ENCODE measurements around the gene PLA2G2A. TPM values are rescaled to one million over a fixed set of nuclear protein-coding genes. Genes with fewer than 3 reads are reported as not detected.
"Not testable (repeated sequence)": the region's sequence is repeated elsewhere in the genome, so short reads cannot be mapped to it uniquely, and the experiment has no call there.

PLA2G2A gene
- total and polyA plus RNA-seq, 8 donors: 2.8 to 52.3 (median 24.4) TPM

DNA sequence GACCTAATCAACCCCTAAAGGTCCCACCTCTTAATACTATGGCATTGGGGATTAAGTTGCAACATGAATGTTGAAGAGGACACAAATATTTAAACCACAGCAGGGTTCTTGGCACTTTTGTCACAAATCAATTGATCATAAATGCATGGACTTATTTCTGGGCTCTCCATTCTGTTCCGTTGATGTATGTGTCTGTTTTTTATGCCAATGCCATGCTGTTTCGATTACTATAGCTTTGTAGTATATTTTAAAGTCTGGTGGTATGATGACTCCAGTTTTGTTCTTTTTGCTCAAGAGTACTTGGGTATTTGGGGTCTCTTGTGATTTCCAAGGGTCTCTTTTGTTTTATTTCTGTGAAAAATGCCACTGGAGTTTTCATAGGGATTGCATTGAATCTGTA is 34.7 kb upstream of the PLA2G2A start:
- H3K27me3 ChIP-seq: no peaks in the 10 kb centered on the region
- H3K27ac ChIP-seq: no peak overlapping the region
- H3K4me3 ChIP-seq: no peak overlapping the region
- peaks cover 0 to 28% (median 24%) of the 10 kb centered on the region in 4 donors for H3K9me3 ChIP-seq
- H3K36me3 ChIP-seq: no peaks in the 10 kb centered on the region
- TF ChIP-seq, protein P1, sequence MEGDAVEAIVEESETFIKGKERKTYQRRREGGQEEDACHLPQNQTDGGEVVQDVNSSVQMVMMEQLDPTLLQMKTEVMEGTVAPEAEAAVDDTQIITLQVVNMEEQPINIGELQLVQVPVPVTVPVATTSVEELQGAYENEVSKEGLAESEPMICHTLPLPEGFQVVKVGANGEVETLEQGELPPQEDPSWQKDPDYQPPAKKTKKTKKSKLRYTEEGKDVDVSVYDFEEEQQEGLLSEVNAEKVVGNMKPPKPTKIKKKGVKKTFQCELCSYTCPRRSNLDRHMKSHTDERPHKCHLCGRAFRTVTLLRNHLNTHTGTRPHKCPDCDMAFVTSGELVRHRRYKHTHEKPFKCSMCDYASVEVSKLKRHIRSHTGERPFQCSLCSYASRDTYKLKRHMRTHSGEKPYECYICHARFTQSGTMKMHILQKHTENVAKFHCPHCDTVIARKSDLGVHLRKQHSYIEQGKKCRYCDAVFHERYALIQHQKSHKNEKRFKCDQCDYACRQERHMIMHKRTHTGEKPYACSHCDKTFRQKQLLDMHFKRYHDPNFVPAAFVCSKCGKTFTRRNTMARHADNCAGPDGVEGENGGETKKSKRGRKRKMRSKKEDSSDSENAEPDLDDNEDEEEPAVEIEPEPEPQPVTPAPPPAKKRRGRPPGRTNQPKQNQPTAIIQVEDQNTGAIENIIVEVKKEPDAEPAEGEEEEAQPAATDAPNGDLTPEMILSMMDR (IDR thresholded peaks at IDR 0.05): no peak
- no peak for TF ChIP-seq POLR2AphosphoS5 (IDR thresholded peaks at IDR 0.05)
- TF ChIP-seq EP300 (IDR thresholded peaks at IDR 0.05): no peak
- TF ChIP-seq POLR2A (IDR thresholded peaks at IDR 0.05): no peak
- peaks cover 0 to 5% (median 0%) of the 10 kb centered on the region in 4 donors for H3K4me1 ChIP-seq
- intact Hi-C loops (cut with DNase I; ENCODE audit: low total_unique reads): no loop called here
- DNase-seq: no peak
- 80 to 90% (median 84%) methylated on average over 2 of the region's 2 CpGs for WGBS, 5 donors

DNA sequence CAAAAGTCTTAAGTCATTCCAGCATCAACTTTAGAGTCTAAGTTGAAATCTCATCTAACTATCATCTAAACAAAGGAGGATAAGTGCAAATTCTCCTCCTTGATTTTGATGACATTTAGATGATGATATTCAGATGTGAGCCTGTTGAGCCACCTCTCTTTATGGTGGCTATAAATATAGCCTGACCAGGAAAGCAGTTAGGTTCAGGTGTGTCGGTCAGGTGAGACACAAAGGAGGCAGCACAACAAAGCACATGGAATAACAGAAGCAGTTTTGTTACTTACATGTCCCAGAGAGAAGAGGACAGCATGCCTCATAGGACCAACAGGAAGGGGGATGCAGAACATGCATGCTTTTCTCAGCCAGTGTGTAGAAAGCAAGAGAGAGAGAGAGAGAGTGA is 30.6 kb upstream of the PLA2G2A start:
- Histone ChIP-seq H3K9me3 (peaks cover 0 to 9% (median 8%) of the 10 kb centered on the region in 4 donors), H3K27ac (no peak overlapping the region), H3K4me1 (peaks cover 0 to 18% (median 7%) of the 10 kb centered on the region in 4 donors), H3K4me3 (no peak overlapping the region), H3K27me3 (no peaks in the 10 kb centered on the region), H3K36me3 (no peaks in the 10 kb centered on the region)
- TF ChIP-seq POLR2AphosphoS5 (IDR thresholded peaks at IDR 0.05) (no peak), EP300 (IDR thresholded peaks at IDR 0.05) (no peak), POLR2A (IDR thresholded peaks at IDR 0.05) (no peak)
- TF ChIP-seq, protein P1 (IDR thresholded peaks at IDR 0.05): no peak
- intact Hi-C loops (cut with DNase I; ENCODE audit: low total_unique reads): no loop called here
- 75 to 84% (median 82%) methylated on average over 1 of the region's 1 CpG for WGBS, 5 donors
- DNase-seq: no peak

DNA sequence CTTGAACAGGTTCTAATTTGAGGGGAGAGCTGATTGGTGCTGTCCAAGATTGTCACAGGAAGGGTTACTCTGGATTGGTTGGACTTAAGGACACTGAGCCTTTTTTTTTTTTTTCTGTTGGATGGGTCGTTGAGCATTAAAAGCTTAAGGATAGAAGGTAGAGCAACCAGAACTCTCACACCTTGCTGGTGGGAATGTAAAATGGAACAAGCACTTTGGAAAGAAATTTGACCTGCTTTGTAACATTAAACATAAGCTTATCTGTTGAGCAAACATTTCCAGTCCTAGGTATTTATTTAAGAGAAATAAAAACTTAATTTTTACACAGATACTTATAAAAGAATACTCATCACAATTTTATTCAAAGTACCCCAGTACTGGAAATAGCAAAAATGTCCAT is 29.8 kb upstream of the PLA2G2A start:
- Histone ChIP-seq H3K4me3 (no peak overlapping the region), H3K27ac (no peak overlapping the region), H3K27me3 (no peaks in the 10 kb centered on the region), H3K36me3 (no peaks in the 10 kb centered on the region), H3K9me3 (peaks cover 0 to 8% (median 6%) of the 10 kb centered on the region in 4 donors), H3K4me1 (peaks cover 0 to 18% (median 7%) of the 10 kb centered on the region in 4 donors)
- DNase-seq: no peak
- no peak for TF ChIP-seq EP300 (IDR thresholded peaks at IDR 0.05)
- TF ChIP-seq POLR2A (IDR thresholded peaks at IDR 0.05): no peak
- no peak for TF ChIP-seq POLR2AphosphoS5 (IDR thresholded peaks at IDR 0.05)
- 10 to 50% (median 16%) methylated on average over 1 of the region's 1 CpG for WGBS, 5 donors
- intact Hi-C loops (cut with DNase I; ENCODE audit: low total_unique reads): no loop called here

DNA sequence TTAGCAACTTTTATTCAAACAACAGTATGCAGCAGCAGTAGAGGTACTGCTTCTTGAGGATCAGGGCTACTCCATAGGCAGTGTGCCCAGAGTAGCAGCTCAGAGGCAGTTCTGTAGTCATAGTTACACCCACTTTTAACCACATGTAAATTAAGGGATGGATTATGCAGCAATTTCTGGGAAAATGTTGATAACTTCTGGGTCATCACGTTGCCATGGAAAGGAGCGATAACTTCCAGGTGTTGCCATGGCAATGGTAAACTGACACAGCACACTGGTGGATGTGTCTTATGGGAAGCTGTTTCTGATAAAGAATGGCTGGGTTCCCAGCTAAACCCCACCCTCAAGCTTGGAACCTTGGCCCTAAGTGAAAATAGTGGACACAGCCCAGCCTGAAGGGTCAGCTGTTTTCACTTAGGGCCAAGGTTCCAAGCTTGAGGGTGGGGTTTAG is 29.0 kb upstream of the PLA2G2A start:
- TF ChIP-seq, protein P1 (IDR thresholded peaks at IDR 0.05): no peak
- TF ChIP-seq POLR2AphosphoS5 (IDR thresholded peaks at IDR 0.05): peak in 1 of 3 donors; percentile 46
- Histone ChIP-seq H3K4me1 (peaks cover 0 to 18% (median 7%) of the 10 kb centered on the region in 4 donors), H3K9me3 (peaks cover 0 to 2% (median 0%) of the 10 kb centered on the region in 4 donors), H3K27ac (no peak overlapping the region), H3K36me3 (no peaks in the 10 kb centered on the region), H3K27me3 (no peaks in the 10 kb centered on the region), H3K4me3 (no peak overlapping the region)
- DNase-seq: peak in 1 of 2 donors; percentile 52
- intact Hi-C loops (cut with DNase I; ENCODE audit: low total_unique reads): no loop called here
- 29 to 54% (median 38%) methylated on average over 2 of the region's 2 CpGs for WGBS, 5 donors

DNA sequence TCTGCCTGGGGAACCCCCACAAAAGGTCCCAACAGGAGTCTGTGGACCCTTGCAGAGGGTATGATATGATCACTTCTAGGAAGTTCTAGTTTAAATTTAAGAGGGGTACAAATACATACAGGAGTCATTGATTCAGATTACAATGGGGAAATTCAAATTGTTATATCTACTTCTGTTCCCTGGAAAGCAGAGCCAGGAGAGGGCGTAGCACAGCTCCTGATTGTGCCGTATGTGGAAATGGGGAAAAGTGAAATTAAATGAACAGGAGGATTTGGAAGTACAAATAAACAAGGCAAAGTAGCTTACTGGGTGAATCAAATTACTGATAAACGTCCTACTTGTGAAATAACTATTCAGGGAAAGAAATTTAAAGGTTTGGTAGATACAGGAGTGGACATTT is 19.4 kb upstream of the PLA2G2A start:
- WGBS, 5 donors: 30 to 44% (median 34%) methylated on average over 3 of the region's 3 CpGs
- Histone ChIP-seq H3K9me3 (peaks cover 0 to 14% (median 6%) of the 10 kb centered on the region in 4 donors), H3K27me3 (peaks cover 0 to 36% (median 25%) of the 10 kb centered on the region in 3 donors)
- H3K27ac ChIP-seq; intact Hi-C loops (cut with DNase I; ENCODE audit: low total_unique reads); DNase-seq; H3K4me1 ChIP-seq; H3K36me3 ChIP-seq; H3K4me3 ChIP-seq: not testable (repeated sequence)
